ENCODE data around the gene SSH2. TPM values are rescaled to one million over a fixed set of nuclear protein-coding genes. Genes with fewer than 3 reads are reported as not detected.

Gene SSH2
- polyA plus RNA-seq, 1 of the 3 experiments (the other 2 are of a cell fraction) = 8.8 TPM

GRCh38 chr17:29820425-29820824, 109.6 kb downstream of the SSH2 start (continued):
- TF ChIP-seq, protein P1, sequence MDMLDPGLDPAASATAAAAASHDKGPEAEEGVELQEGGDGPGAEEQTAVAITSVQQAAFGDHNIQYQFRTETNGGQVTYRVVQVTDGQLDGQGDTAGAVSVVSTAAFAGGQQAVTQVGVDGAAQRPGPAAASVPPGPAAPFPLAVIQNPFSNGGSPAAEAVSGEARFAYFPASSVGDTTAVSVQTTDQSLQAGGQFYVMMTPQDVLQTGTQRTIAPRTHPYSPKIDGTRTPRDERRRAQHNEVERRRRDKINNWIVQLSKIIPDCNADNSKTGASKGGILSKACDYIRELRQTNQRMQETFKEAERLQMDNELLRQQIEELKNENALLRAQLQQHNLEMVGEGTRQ (IDR thresholded peaks at IDR 0.05; ENCODE audit: borderline replicate concordance, low read depth, low read length) = no peak
- TF ChIP-seq FOXM1 (IDR thresholded peaks at IDR 0.05; ENCODE audit: low read depth) = no peak
- no peak for TF ChIP-seq IRF3 (IDR thresholded peaks at IDR 0.05; ENCODE audit: low read depth, low read length)
- no peak for TF ChIP-seq RFX5 (IDR thresholded peaks at IDR 0.05; ENCODE audit: low read length)
- no peak for TF ChIP-seq EZH2phosphoT487 (IDR thresholded peaks at IDR 0.05; ENCODE audit: borderline replicate concordance, low read depth)
- TF ChIP-seq NRF1 (IDR thresholded peaks at IDR 0.05; ENCODE audit: low read depth, low read length) = no peak
- no peak for TF ChIP-seq CHD2 (IDR thresholded peaks at IDR 0.05; ENCODE audit: low read length, partially characterized antibody)
- TF ChIP-seq GATA2 (CRISPR knock-in tag; IDR thresholded peaks at IDR 0.05) = no peak
- TF ChIP-seq RAD21 (IDR thresholded peaks at IDR 0.05; ENCODE audit: low read length) = no peak
- TF ChIP-seq NFIC (IDR thresholded peaks at IDR 0.05; ENCODE audit: borderline replicate concordance) = no peak
- TF ChIP-seq TAF1 (IDR thresholded peaks at IDR 0.05; ENCODE audit: borderline replicate concordance, low read depth, low read length) = no peak
- no peak for TF ChIP-seq TEAD4 (IDR thresholded peaks at IDR 0.05; ENCODE audit: borderline replicate concordance, insufficient read depth)

- H4K20me1 ChIP-seq (ENCODE audit: insufficient read depth) = no peaks in the 10 kb centered on the region
- H3F3A ChIP-seq (replicated peaks; ENCODE audit: insufficient read depth) = peaks cover 15% of the 10 kb centered on the region
- peak overlapping the region in 1 of 2 experiments; percentile 61; a peak in 2 of 4 replicates for H3K27ac ChIP-seq (ENCODE audit: low read depth in 2 of 2, low read length in 1 of 2)
- no peaks in the 10 kb centered on the region for H3K9me2 ChIP-seq
- no peaks in the 10 kb centered on the region for H3K9me3 ChIP-seq
- H3K9ac ChIP-seq = no peak overlapping the region
- no peak overlapping the region; a peak in 1 of 4 replicates for H3K4me3 ChIP-seq (ENCODE audit: low read depth in 2 of 2, low read length in 1 of 2)
- peaks cover 3 to 10% of the 10 kb centered on the region in 2 experiments; a peak in 3 of 4 replicates for H3K4me1 ChIP-seq (ENCODE audit: control insufficient read depth in 1 of 2, insufficient read depth in 2 of 2, low read depth in 1 of 2, low read length in 1 of 2)
- WGBS (ENCODE audit: low lambda C conversion rate) = 67% methylated on average over 14 of the region's 14 CpGs
- H3K36me3 ChIP-seq (replicated peaks in 1 of 2; ENCODE audit: control insufficient read depth in 1 of 2, insufficient read depth in 2 of 2, low read length in 1 of 2) = no peaks in the 10 kb centered on the region
- TF ChIP-seq JUND (IDR thresholded peaks at IDR 0.05) (no peak), CHD2 (IDR thresholded peaks at IDR 0.05; ENCODE audit: low read length, partially characterized antibody) (no peak), RAD21 (IDR thresholded peaks at IDR 0.05; ENCODE audit: low read length) (peak; percentile 93), FOXM1 (IDR thresholded peaks at IDR 0.05; ENCODE audit: low read depth) (no peak), MXI1 (IDR thresholded peaks at IDR 0.05; ENCODE audit: low read depth, low read length) (no peak), RFX5 (IDR thresholded peaks at IDR 0.05; ENCODE audit: low read length) (no peak), FOSL2 (IDR thresholded peaks at IDR 0.05; ENCODE audit: borderline replicate concordance, low read depth) (no peak), NRF1 (IDR thresholded peaks at IDR 0.05; ENCODE audit: low read depth, low read length) (no peak), GABPA (IDR thresholded peaks at IDR 0.05; ENCODE audit: low read depth) (no peak), FOXJ3 (CRISPR knock-in tag; IDR thresholded peaks at IDR 0.05) (no peak), SMC3 (IDR thresholded peaks at IDR 0.05; ENCODE audit: low read depth, low read length) (peak; percentile 91), EP300 (IDR thresholded peaks at IDR 0.05; ENCODE audit: borderline replicate concordance in 1 of 2, low read depth in 1 of 2, low read length in 1 of 2) (no peak), TAF1 (IDR thresholded peaks at IDR 0.05; ENCODE audit: borderline replicate concordance, low read depth, low read length) (no peak), RCOR1 (IDR thresholded peaks at IDR 0.05; ENCODE audit: low read length) (no peak)
- TF ChIP-seq, protein P2, sequence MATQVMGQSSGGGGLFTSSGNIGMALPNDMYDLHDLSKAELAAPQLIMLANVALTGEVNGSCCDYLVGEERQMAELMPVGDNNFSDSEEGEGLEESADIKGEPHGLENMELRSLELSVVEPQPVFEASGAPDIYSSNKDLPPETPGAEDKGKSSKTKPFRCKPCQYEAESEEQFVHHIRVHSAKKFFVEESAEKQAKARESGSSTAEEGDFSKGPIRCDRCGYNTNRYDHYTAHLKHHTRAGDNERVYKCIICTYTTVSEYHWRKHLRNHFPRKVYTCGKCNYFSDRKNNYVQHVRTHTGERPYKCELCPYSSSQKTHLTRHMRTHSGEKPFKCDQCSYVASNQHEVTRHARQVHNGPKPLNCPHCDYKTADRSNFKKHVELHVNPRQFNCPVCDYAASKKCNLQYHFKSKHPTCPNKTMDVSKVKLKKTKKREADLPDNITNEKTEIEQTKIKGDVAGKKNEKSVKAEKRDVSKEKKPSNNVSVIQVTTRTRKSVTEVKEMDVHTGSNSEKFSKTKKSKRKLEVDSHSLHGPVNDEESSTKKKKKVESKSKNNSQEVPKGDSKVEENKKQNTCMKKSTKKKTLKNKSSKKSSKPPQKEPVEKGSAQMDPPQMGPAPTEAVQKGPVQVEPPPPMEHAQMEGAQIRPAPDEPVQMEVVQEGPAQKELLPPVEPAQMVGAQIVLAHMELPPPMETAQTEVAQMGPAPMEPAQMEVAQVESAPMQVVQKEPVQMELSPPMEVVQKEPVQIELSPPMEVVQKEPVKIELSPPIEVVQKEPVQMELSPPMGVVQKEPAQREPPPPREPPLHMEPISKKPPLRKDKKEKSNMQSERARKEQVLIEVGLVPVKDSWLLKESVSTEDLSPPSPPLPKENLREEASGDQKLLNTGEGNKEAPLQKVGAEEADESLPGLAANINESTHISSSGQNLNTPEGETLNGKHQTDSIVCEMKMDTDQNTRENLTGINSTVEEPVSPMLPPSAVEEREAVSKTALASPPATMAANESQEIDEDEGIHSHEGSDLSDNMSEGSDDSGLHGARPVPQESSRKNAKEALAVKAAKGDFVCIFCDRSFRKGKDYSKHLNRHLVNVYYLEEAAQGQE (IDR thresholded peaks at IDR 0.05; ENCODE audit: low read depth, low read length) = no peak
- TF ChIP-seq, protein P3, sequence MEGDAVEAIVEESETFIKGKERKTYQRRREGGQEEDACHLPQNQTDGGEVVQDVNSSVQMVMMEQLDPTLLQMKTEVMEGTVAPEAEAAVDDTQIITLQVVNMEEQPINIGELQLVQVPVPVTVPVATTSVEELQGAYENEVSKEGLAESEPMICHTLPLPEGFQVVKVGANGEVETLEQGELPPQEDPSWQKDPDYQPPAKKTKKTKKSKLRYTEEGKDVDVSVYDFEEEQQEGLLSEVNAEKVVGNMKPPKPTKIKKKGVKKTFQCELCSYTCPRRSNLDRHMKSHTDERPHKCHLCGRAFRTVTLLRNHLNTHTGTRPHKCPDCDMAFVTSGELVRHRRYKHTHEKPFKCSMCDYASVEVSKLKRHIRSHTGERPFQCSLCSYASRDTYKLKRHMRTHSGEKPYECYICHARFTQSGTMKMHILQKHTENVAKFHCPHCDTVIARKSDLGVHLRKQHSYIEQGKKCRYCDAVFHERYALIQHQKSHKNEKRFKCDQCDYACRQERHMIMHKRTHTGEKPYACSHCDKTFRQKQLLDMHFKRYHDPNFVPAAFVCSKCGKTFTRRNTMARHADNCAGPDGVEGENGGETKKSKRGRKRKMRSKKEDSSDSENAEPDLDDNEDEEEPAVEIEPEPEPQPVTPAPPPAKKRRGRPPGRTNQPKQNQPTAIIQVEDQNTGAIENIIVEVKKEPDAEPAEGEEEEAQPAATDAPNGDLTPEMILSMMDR (IDR thresholded peaks at IDR 0.05) = peak; percentile 85
- peak; percentile 67 for DNase-seq
- CTCF ChIA-PET = interaction anchor here (0.6 to 10.5 kb wide), 54 partner anchors 8 to 291 kb away, joined by 3 to 118 read pairs (median 4); partner anchors contain the start of gene SSH2
- no peak overlapping the region for H2AFZ ChIP-seq (ENCODE audit: low read depth)
- no peaks in the 10 kb centered on the region; the same call in 1 of the 2 replicates for H3K79me2 ChIP-seq (ENCODE audit: insufficient read depth)
- H3K4me2 ChIP-seq = 0 out of 2 replicates have a peak overlapping the region, but pooled peaks have one; percentile 40
- H3K27me3 ChIP-seq (ENCODE audit: insufficient read depth) = no peaks in the 10 kb centered on the region
- POLR2A ChIA-PET = interaction anchor here (1.0 kb wide), 1 partner anchor 124 kb away, joined by 4 read pairs; no protein-coding TSS in a partner anchor
These were observed 122.3 kb downstream of the SSH2 start for GRCh38 chr17:29807520-29808361.

All from SK-N-SH (cell line).